HEK293 (cell line): ENCODE results near the gene EYA3.

Experiments used
- BCL11A ChIP-seq: fragments of 450-650 bp; formaldehyde crosslinking; IDR thresholded peaks from 2 replicates; pipeline ENCODE4 v1.5.1; 2016; ENCODE audit warnings: low read depth, missing biosample characterization, missing genetic modification characterization
- BCL11B ChIP-seq: fragments of 450-650 bp; formaldehyde crosslinking; IDR thresholded peaks from 2 replicates; pipeline ENCODE4 v1.5.1; 2016; ENCODE audit warnings: low read depth, missing biosample characterization, missing genetic modification characterization
- GLI2 ChIP-seq: fragments of 450-650 bp; formaldehyde crosslinking; IDR thresholded peaks from 2 replicates; pipeline ENCODE4; 2017; ENCODE audit warnings: missing biosample characterization, missing genetic modification characterization, low read depth, borderline replicate concordance
- GLIS1 ChIP-seq: fragments of 450-650 bp; formaldehyde crosslinking; IDR thresholded peaks from 2 replicates; pipeline ENCODE4 v1.5.1; 2016; ENCODE audit warnings: missing biosample characterization, missing genetic modification characterization
- OVOL3 ChIP-seq: fragments of 450-650 bp; formaldehyde crosslinking; IDR thresholded peaks from 2 replicates; pipeline ENCODE4 v1.5.1; 2016; ENCODE audit warnings: missing biosample characterization, missing genetic modification characterization
- PRDM1 ChIP-seq: fragments of 450-650 bp; formaldehyde crosslinking; IDR thresholded peaks from 2 replicates; pipeline ENCODE4; 2016; ENCODE audit warnings: missing biosample characterization, missing genetic modification characterization
- SCRT1 ChIP-seq: fragments of 450-650 bp; formaldehyde crosslinking; IDR thresholded peaks from 2 replicates; pipeline ENCODE4 v1.5.1; 2016; ENCODE audit warnings: missing biosample characterization, missing genetic modification characterization, borderline replicate concordance
- SP2 ChIP-seq: fragments of 450-650 bp; formaldehyde crosslinking; IDR thresholded peaks from 2 replicates; pipeline ENCODE4 v1.5.1; 2016; ENCODE audit warnings: missing biosample characterization, missing genetic modification characterization
- TRIM28 ChIP-seq: IDR thresholded peaks from 2 replicates; pipeline ENCODE4 v1.6.1; 2011; ENCODE audit warnings: low read length, control low read depth, borderline replicate concordance
- ZBTB48 ChIP-seq: fragments of 450-650 bp; formaldehyde crosslinking; IDR thresholded peaks from 2 replicates; pipeline ENCODE4 v1.5.1; 2016; ENCODE audit warnings: missing biosample characterization, missing genetic modification characterization
- ZNF148 ChIP-seq: fragments of 450-650 bp; formaldehyde crosslinking; IDR thresholded peaks from 2 replicates; pipeline ENCODE4 v1.5.0; 2017; ENCODE audit warnings: missing biosample characterization, missing genetic modification characterization, borderline replicate concordance
- ZNF174 ChIP-seq: fragments of 450-650 bp; formaldehyde crosslinking; IDR thresholded peaks from 2 replicates; pipeline ENCODE4 v1.5.0; 2017; ENCODE audit warnings: missing biosample characterization, mild to moderate bottlenecking, missing genetic modification characterization
- ZNF2 ChIP-seq: fragments of 450-650 bp; formaldehyde crosslinking; IDR thresholded peaks from 2 replicates; pipeline ENCODE4 v1.5.1; 2016; ENCODE audit warnings: missing biosample characterization, missing genetic modification characterization
- ZNF223 ChIP-seq: fragments of 450-650 bp; formaldehyde crosslinking; IDR thresholded peaks from 2 replicates; pipeline ENCODE4 v1.5.1; 2016; ENCODE audit warnings: missing biosample characterization, missing genetic modification characterization
- ZNF239 ChIP-seq: fragments of 450-650 bp; formaldehyde crosslinking; IDR thresholded peaks from 2 replicates; pipeline ENCODE4 v1.5.1; 2016; ENCODE audit warnings: missing biosample characterization, missing genetic modification characterization
- ZNF394 ChIP-seq: fragments of 450-650 bp; formaldehyde crosslinking; IDR thresholded peaks from 2 replicates; pipeline ENCODE4 v1.5.1; 2016; ENCODE audit warnings: missing biosample characterization, missing genetic modification characterization, mild to moderate bottlenecking, moderate library complexity, borderline replicate concordance
- ZNF433 ChIP-seq: fragments of 450-650 bp; formaldehyde crosslinking; IDR thresholded peaks from 2 replicates; pipeline ENCODE4 v1.5.1; 2016; ENCODE audit warnings: missing biosample characterization, missing genetic modification characterization, low read depth
- ZNF449 ChIP-seq: fragments of 450-650 bp; formaldehyde crosslinking; IDR thresholded peaks from 2 replicates; pipeline ENCODE4 v1.5.1; 2017; ENCODE audit warnings: missing biosample characterization, mild to moderate bottlenecking, missing genetic modification characterization, moderate library complexity
- ZNF501 ChIP-seq: fragments of 450-650 bp; formaldehyde crosslinking; IDR thresholded peaks from 2 replicates; pipeline ENCODE4 v1.5.1; 2016; ENCODE audit warnings: missing biosample characterization, missing genetic modification characterization
- ZNF529 ChIP-seq: fragments of 450-650 bp; formaldehyde crosslinking; IDR thresholded peaks from 2 replicates; pipeline ENCODE4 v1.5.1; 2017; ENCODE audit warnings: missing genetic modification characterization, missing biosample characterization; ENCODE audit not compliant: insufficient replicate concordance
- ZNF610 ChIP-seq: fragments of 450-650 bp; formaldehyde crosslinking; IDR thresholded peaks from 2 replicates; pipeline ENCODE4 v1.5.1; 2016; ENCODE audit warnings: missing biosample characterization, missing genetic modification characterization, borderline replicate concordance
- ZNF843 ChIP-seq: fragments of 450-650 bp; formaldehyde crosslinking; IDR thresholded peaks from 2 replicates; pipeline ENCODE4 v1.5.1; 2016; ENCODE audit warnings: missing biosample characterization, missing genetic modification characterization
- ZSCAN16 ChIP-seq: fragments of 450-650 bp; formaldehyde crosslinking; IDR thresholded peaks from 2 replicates; pipeline ENCODE4 v1.5.1; 2016; ENCODE audit warnings: missing biosample characterization, missing genetic modification characterization
- TF ChIP-seq, protein P1 (sequence below): fragments of 450-650 bp; formaldehyde crosslinking; IDR thresholded peaks from 2 replicates; pipeline ENCODE4 v1.5.1; 2016; ENCODE audit warnings: missing biosample characterization, missing genetic modification characterization
- TF ChIP-seq, protein P2 (sequence below): fragments of 450-650 bp; formaldehyde crosslinking; IDR thresholded peaks from 2 replicates; pipeline ENCODE4 v1.5.1; 2016; ENCODE audit warnings: missing biosample characterization, missing genetic modification characterization
- TF ChIP-seq, protein P3 (sequence below): fragments of 450-650 bp; formaldehyde crosslinking; IDR thresholded peaks from 2 replicates; pipeline ENCODE4 v1.5.1; 2016; ENCODE audit warnings: missing biosample characterization, missing genetic modification characterization
- TF ChIP-seq, protein P4 (sequence below): fragments of 450-650 bp; formaldehyde crosslinking; IDR thresholded peaks from 2 replicates; pipeline ENCODE4 v1.5.1; 2016; ENCODE audit warnings: missing biosample characterization, missing genetic modification characterization

Gene EYA3

GRCh38 chr1:28088168-28088961, at the start of gene EYA3 (continued):
- TF ChIP-seq ZNF239 (tag by site-specific recombination) (no peak), ZBTB48 (peak; percentile 77), ZNF610 (tag by site-specific recombination) (no peak), ZSCAN16 (tag by site-specific recombination) (0 out of 2 replicates have a peak, but pooled peaks have one; percentile 5), PRDM1 (peak; percentile 87), SCRT1 (tag by site-specific recombination) (peak; percentile 30; the same call in 1 of the 2 replicates), ZNF501 (tag by site-specific recombination) (0 out of 2 replicates have a peak, but pooled peaks have one; percentile 77), ZNF529 (no peak), ZNF223 (no peak), OVOL3 (tag by site-specific recombination) (no peak), BCL11B (tag by site-specific recombination) (peak; percentile 81), ZNF174 (tag by site-specific recombination) (no peak), BCL11A (tag by site-specific recombination) (0 out of 2 replicates have a peak, but pooled peaks have one; percentile 71), GLIS1 (tag by site-specific recombination) (peak; percentile 30), SP2 (peak; percentile 91), ZNF148 (tag by site-specific recombination) (no peak), ZNF394 (peak; percentile 58; the same call in 1 of the 2 replicates), ZNF843 (tag by site-specific recombination) (0 out of 2 replicates have a peak, but pooled peaks have one; percentile 41), ZNF449 (tag by site-specific recombination) (0 out of 2 replicates have a peak, but pooled peaks have one; percentile 39), TRIM28 (peak; percentile 9; the same call in 1 of the 2 replicates), ZNF433 (no peak), ZNF2 (peak; percentile 71), GLI2 (tag by site-specific recombination) (no peak)
- TF ChIP-seq, protein P1, sequence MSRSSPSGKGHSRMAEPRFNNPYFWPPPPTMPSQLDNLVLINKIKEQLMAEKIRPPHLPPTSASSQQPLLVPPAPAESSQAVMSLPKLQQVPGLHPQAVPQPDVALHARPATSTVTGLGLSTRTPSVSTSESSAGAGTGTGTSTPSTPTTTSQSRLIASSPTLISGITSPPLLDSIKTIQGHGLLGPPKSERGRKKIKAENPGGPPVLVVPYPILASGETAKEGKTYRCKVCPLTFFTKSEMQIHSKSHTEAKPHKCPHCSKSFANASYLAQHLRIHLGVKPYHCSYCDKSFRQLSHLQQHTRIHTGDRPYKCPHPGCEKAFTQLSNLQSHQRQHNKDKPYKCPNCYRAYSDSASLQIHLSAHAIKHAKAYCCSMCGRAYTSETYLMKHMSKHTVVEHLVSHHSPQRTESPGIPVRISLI (tag by site-specific recombination) = no peak; the same call in 1 of the 2 replicates
- TF ChIP-seq, protein P2, sequence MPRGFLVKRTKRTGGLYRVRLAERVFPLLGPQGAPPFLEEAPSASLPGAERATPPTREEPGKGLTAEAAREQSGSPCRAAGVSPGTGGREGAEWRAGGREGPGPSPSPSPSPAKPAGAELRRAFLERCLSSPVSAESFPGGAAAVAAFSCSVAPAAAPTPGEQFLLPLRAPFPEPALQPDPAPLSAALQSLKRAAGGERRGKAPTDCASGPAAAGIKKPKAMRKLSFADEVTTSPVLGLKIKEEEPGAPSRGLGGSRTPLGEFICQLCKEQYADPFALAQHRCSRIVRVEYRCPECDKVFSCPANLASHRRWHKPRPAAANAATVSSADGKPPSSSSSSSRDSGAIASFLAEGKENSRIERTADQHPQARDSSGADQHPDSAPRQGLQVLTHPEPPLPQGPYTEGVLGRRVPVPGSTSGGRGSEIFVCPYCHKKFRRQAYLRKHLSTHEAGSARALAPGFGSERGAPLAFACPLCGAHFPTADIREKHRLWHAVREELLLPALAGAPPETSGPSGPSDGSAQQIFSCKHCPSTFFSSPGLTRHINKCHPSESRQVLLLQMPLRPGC (tag by site-specific recombination) = 0 out of 2 replicates have a peak, but pooled peaks have one; percentile 33
- TF ChIP-seq, protein P3, sequence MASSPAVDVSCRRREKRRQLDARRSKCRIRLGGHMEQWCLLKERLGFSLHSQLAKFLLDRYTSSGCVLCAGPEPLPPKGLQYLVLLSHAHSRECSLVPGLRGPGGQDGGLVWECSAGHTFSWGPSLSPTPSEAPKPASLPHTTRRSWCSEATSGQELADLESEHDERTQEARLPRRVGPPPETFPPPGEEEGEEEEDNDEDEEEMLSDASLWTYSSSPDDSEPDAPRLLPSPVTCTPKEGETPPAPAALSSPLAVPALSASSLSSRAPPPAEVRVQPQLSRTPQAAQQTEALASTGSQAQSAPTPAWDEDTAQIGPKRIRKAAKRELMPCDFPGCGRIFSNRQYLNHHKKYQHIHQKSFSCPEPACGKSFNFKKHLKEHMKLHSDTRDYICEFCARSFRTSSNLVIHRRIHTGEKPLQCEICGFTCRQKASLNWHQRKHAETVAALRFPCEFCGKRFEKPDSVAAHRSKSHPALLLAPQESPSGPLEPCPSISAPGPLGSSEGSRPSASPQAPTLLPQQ = peak; percentile 26; the same call in 1 of the 2 replicates
- TF ChIP-seq, protein P4, sequence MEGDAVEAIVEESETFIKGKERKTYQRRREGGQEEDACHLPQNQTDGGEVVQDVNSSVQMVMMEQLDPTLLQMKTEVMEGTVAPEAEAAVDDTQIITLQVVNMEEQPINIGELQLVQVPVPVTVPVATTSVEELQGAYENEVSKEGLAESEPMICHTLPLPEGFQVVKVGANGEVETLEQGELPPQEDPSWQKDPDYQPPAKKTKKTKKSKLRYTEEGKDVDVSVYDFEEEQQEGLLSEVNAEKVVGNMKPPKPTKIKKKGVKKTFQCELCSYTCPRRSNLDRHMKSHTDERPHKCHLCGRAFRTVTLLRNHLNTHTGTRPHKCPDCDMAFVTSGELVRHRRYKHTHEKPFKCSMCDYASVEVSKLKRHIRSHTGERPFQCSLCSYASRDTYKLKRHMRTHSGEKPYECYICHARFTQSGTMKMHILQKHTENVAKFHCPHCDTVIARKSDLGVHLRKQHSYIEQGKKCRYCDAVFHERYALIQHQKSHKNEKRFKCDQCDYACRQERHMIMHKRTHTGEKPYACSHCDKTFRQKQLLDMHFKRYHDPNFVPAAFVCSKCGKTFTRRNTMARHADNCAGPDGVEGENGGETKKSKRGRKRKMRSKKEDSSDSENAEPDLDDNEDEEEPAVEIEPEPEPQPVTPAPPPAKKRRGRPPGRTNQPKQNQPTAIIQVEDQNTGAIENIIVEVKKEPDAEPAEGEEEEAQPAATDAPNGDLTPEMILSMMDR (tag by site-specific recombination) = 0 out of 2 replicates have a peak, but pooled peaks have one; percentile 2
